Common myeloid progenitor, CD34-positive (primary cell): ENCODE measurements around the gene MAPK14.

Source experiments
- CTCF ChIA-PET: fragments of 350-600 bp; sonication (Branson Sonifier 250); formaldehyde crosslinking; loops from one replicate; lab custom pipeline; 2021; ENCODE audit warnings: antibody characterized with exemption; lab: Charles Lee
- POLR2A ChIA-PET: fragments of 350-600 bp; sonication (Branson Sonifier 250); formaldehyde crosslinking; loops from one replicate; lab custom pipeline; 2021; ENCODE audit warnings: antibody characterized with exemption; lab: Charles Lee
- DNase-seq, 3 donors: peaks; one replicate each; pipeline versions ENCODE4 v3.0.0 to v3.0.0-alpha.2; 2013
- H3K27ac ChIP-seq, 2 experiments: 1 replicate in 1 of 2; 2 replicates in 1 of 2; pipeline ENCODE4 v1.7.0; 2013; ENCODE audit warnings: inconsistent platforms in 2 of 2, low read length in 2 of 2, mild to moderate bottlenecking in 2 of 2, low read depth in 1 of 2, moderate library complexity in 1 of 2; ENCODE audit not compliant: severe bottlenecking in 2 of 2, insufficient read depth in 1 of 2, poor library complexity in 1 of 2
- H3K27me3 ChIP-seq, 5 experiments: replicated peaks in 2 of 5; 1 replicate in 3 of 5; 2 replicates in 2 of 5; pipeline versions ENCODE4 v1.6.1 to v1.7.0; 2013; ENCODE audit warnings: low read length in 4 of 5, mild to moderate bottlenecking in 2 of 5, moderate library complexity in 2 of 5, inconsistent platforms in 1 of 5; ENCODE audit not compliant: insufficient read depth in 5 of 5, control insufficient read depth in 4 of 5
- H3K36me3 ChIP-seq, 4 experiments: 1 replicate in 2 of 4; 2 replicates in 2 of 4; pipeline versions ENCODE4 v1.6.1 to v1.7.0; 2013; ENCODE audit warnings: low read length in 3 of 4, control low read depth in 1 of 4, mild to moderate bottlenecking in 1 of 4; ENCODE audit not compliant: control insufficient read depth in 4 of 4, insufficient read depth in 4 of 4
- H3K4me1 ChIP-seq, 4 experiments: 1 replicate in 3 of 4; 2 replicates in 1 of 4; pipeline versions ENCODE4 v1.6.1 to v1.7.1; 2013; ENCODE audit warnings: low read length in 3 of 4, mild to moderate bottlenecking in 3 of 4, control low read depth in 1 of 4, inconsistent platforms in 1 of 4, moderate library complexity in 1 of 4; ENCODE audit not compliant: control insufficient read depth in 4 of 4, insufficient read depth in 4 of 4; ENCODE audit errors: control extremely low read depth in 1 of 4
- H3K4me3 ChIP-seq, 7 experiments: 1 replicate in 4 of 7; 2 replicates in 3 of 7; pipeline versions ENCODE4 v1.5.1 to v1.7.0; 2013; ENCODE audit warnings: mild to moderate bottlenecking in 7 of 7, low read length in 6 of 7, moderate library complexity in 6 of 7, inconsistent platforms in 2 of 7, low read depth in 2 of 7, control low read depth in 1 of 7; ENCODE audit not compliant: insufficient read depth in 4 of 7, control insufficient read depth in 1 of 7; ENCODE audit errors: extremely low read depth in 1 of 7
- H3K9me3 ChIP-seq, 5 experiments: 1 replicate in 4 of 5; 2 replicates in 1 of 5; pipeline versions ENCODE4 v1.6.1 to v1.7.1; 2013; ENCODE audit warnings: low read length in 4 of 5, mild to moderate bottlenecking in 2 of 5, inconsistent platforms in 1 of 5, low read depth in 1 of 5, moderate library complexity in 1 of 5; ENCODE audit not compliant: control insufficient read depth in 4 of 5, insufficient read depth in 2 of 5; ENCODE audit errors: control extremely low read depth in 1 of 5
- WGBS: methylation state at CpG from one replicate; pipeline ENCODE4 v1.1.5; 2013; ENCODE audit not compliant: insufficient coverage; 5-methylcytosine and 5-hydroxymethylcytosine counted together

MAPK14 gene

GRCh38 chr6:36069573-36069972, 42.0 kb downstream of the MAPK14 start:
- WGBS = no CpG with 5 or more reads among the region's 1 CpG
- Histone ChIP-seq H3K9me3 (no peaks in the 10 kb centered on the region), H3K27ac (no peak overlapping the region), H3K27me3 (no peaks in the 10 kb centered on the region), H3K36me3 (peaks cover 5 to 19% (median 10%) of the 10 kb centered on the region in 4 experiments), H3K4me1 (peaks cover 4 to 23% (median 7%) of the 10 kb centered on the region in 4 experiments), H3K4me3 (no peak overlapping the region)
- DNase-seq = no peak
- ChIA-PET CTCF (interaction anchor here (1.2 to 3.5 kb wide), 6 partner anchors 9 to 42 kb away, joined by 3 to 17 read pairs (median 4); partner anchors contain the start of gene MAPK14), POLR2A (interaction anchor here (1.3 kb wide), 1 partner anchor 42 kb away, joined by 3 read pairs; the partner anchor contains the start of gene MAPK14)

DNA sequence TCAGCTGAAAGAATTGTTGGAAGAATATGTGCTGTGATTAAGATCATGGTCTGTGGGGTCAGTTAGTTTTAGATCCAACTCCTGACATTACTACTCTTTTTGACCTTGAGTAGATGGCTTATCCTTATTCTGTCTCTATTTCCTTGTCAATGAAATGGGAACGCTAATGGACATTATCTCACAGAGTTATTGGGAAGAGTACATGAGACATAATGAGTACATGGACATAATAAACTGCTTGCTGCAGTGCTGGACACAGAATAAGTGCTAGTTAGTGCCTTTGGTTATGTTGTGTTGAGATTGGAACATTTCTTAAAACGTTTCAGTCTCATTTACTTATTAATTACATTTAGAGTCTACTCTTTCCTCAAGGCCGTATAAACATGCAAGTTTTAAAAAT, 42.6 kb downstream of the MAPK14 start:
- Histone ChIP-seq H3K27me3 (no peaks in the 10 kb centered on the region), H3K36me3 (peaks cover 2 to 16% (median 6%) of the 10 kb centered on the region in 4 experiments), H3K4me3 (no peak overlapping the region), H3K27ac (no peak overlapping the region), H3K9me3 (no peaks in the 10 kb centered on the region), H3K4me1 (peaks cover 3 to 16% (median 4%) of the 10 kb centered on the region in 4 experiments)
- ChIA-PET CTCF (interaction anchor here (1.2 to 3.5 kb wide), 7 partner anchors 8 to 43 kb away, joined by 3 to 17 read pairs (median 4); partner anchors contain the start of gene MAPK14), POLR2A (no interaction called here)
- DNase-seq = no peak
- WGBS = 100% methylated on average over 1 of the region's 3 CpGs

- peaks cover 4 to 15% (median 12%) of the 10 kb centered on the region in 4 experiments for H3K36me3 ChIP-seq
- H3K9me3 ChIP-seq = no peaks in the 10 kb centered on the region
- ChIA-PET CTCF (interaction anchor here (1.4 to 4.0 kb wide), 3 partner anchors 14 to 43 kb away, joined by 4 to 41 read pairs (median 17); partner anchors contain the start of gene MAPK14), POLR2A (no interaction called here)
- no peak overlapping the region for H3K4me3 ChIP-seq
- no peak overlapping the region for H3K27ac ChIP-seq
- no CpG with 5 or more reads among the region's 3 CpGs for WGBS
- DNase-seq = no peak
- peaks cover 0 to 9% (median 4%) of the 10 kb centered on the region in 4 experiments for H3K4me1 ChIP-seq
- H3K27me3 ChIP-seq = no peaks in the 10 kb centered on the region
These were observed 43.7 kb downstream of the MAPK14 start for GRCh38 chr6:36071281-36071680.

DNA sequence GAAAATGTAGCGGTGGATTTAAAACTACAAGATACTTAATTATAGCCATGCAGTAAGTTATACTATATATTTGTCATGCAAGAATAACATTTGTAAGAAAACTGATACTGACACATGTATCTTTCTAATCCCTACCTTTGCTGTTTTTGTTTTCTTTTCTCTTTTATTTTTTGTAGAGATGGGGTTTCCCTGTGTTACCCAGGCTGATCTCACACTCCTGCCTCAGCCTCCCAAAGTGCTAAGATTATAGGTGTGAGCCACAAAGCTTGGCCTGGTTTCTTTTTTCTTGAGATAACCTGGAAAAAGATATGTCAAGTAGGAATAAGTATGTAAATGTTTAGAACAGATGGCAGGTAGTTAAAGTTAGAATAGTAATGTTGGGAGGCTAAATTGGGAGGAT, 44.1 kb downstream of the MAPK14 start:
- WGBS = no CpG with 5 or more reads among the region's 1 CpG
- Histone ChIP-seq H3K27ac (no peak overlapping the region), H3K9me3 (no peaks in the 10 kb centered on the region), H3K27me3 (no peaks in the 10 kb centered on the region), H3K36me3 (peaks cover 4 to 17% (median 15%) of the 10 kb centered on the region in 4 experiments), H3K4me1 (peaks cover 0 to 5% (median 2%) of the 10 kb centered on the region in 4 experiments), H3K4me3 (no peak overlapping the region)
- POLR2A ChIA-PET = no interaction called here
- no peak for DNase-seq
- CTCF ChIA-PET = interaction anchor here (0.6 to 4.0 kb wide), 4 partner anchors 8 to 44 kb away, joined by 3 to 41 read pairs (median 10); partner anchors contain the start of gene MAPK14

GRCh38 chr6:36072681-36073080, 45.1 kb downstream of the MAPK14 start:
- Histone ChIP-seq H3K36me3 (peaks cover 9 to 26% (median 18%) of the 10 kb centered on the region in 4 experiments), H3K27ac (no peak overlapping the region), H3K9me3 (no peaks in the 10 kb centered on the region), H3K4me3 (no peak overlapping the region), H3K27me3 (no peaks in the 10 kb centered on the region), H3K4me1 (peaks cover 0 to 5% (median 2%) of the 10 kb centered on the region in 4 experiments)
- ChIA-PET CTCF (interaction anchor here (1.5 to 4.0 kb wide), 4 partner anchors 8 to 45 kb away, joined by 6 to 41 read pairs (median 15); partner anchors contain the start of gene MAPK14), POLR2A (interaction anchor here (0.7 to 1.4 kb wide), 3 partner anchors 44 to 708 kb away, joined by 3 to 5 read pairs (median 4); no protein-coding TSS in a partner anchor)
- no peak for DNase-seq
- 100% methylated on average over 1 of the region's 4 CpGs for WGBS

DNA sequence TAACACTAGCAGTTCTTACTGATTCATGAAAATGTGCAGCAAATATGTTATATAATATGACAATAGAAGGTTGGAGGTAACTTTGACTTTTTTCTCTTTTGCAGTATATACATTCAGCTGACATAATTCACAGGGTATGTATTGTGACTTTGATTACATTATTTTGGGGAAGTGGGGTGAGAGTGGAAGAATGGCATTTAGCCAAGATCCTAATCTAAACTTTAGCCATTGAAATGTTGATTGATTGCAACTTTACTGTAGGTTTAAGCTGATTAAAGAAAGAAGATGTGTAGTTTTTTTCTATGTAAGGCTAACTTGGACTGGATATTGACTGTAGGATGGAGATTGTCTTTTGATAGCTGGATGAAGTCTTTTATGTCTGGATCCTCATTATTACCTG, 46.0 kb downstream of the MAPK14 start:
- ChIA-PET CTCF (interaction anchor here (0.6 to 4.0 kb wide), 10 partner anchors 9 to 46 kb away, joined by 3 to 41 read pairs (median 4); partner anchors contain the start of gene MAPK14), POLR2A (interaction anchor here (1.0 to 1.4 kb wide), 3 partner anchors 21 to 46 kb away, joined by 3 to 5 read pairs (median 3); partner anchors contain the start of gene MAPK14)

DNA sequence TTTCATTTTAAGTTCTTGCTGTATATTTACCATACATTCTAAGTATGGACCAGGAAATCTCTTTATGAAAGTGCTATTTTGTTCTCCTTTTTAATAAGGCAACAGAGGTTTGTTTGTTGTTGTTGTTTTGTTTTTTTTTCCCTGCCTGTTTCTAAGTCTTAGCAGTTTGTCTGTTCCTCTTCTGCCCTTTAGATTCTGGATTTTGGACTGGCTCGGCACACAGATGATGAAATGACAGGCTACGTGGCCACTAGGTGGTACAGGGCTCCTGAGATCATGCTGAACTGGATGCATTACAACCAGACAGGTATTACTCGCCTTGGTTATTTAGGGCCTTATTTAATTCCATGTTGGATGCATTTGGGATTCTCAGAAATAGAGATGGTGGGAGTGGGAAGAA, 48.0 kb downstream of the MAPK14 start:
- H3K9me3 ChIP-seq = peaks cover 0 to 5% (median 0%) of the 10 kb centered on the region in 5 experiments
- 18% methylated on average over 2 of the region's 3 CpGs for WGBS
- no peak overlapping the region for H3K27ac ChIP-seq
- ChIA-PET POLR2A (no interaction called here), CTCF (interaction anchor here (2.2 to 4.6 kb wide), 4 partner anchors 8 to 48 kb away, joined by 8 to 47 read pairs (median 25); partner anchors contain the start of gene MAPK14)
- peaks cover 0 to 7% (median under 1%) of the 10 kb centered on the region in 4 experiments for H3K4me1 ChIP-seq
- H3K27me3 ChIP-seq = no peaks in the 10 kb centered on the region
- no peak overlapping the region for H3K4me3 ChIP-seq
- DNase-seq = peak; percentile 52 to 65 (median 60)
- H3K36me3 ChIP-seq = peaks cover 21 to 51% (median 39%) of the 10 kb centered on the region in 4 experiments

More for the DNA sequence above, 46.0 kb downstream of the MAPK14 start:
- Histone ChIP-seq H3K4me3 (no peak overlapping the region), H3K27ac (no peak overlapping the region), H3K4me1 (peaks cover 0 to 7% (median under 1%) of the 10 kb centered on the region in 4 experiments), H3K9me3 (no peaks in the 10 kb centered on the region), H3K27me3 (no peaks in the 10 kb centered on the region), H3K36me3 (peaks cover 15 to 33% (median 25%) of the 10 kb centered on the region in 4 experiments)
- DNase-seq = peak in 2 of 3 donors; percentile 28 to 33
